T-helper 1 cell treated with Interleukin-12 subunit alpha and Interleukin-12 subunit beta and Interleukin-4 antibody, amounts not matched to agents 30 μg/mL and 1 μg/mL, for 36 hours (primary cell): ENCODE results near the gene PDX1.
A peak's percentile ranks its signal among the peaks of the same experiment; 100 is the strongest.

Source experiments
- H3K27ac Mint-ChIP-seq: one replicate; pipeline ENCODE4 v1.8.0; 2021; ENCODE audit warnings: mild to moderate bottlenecking, mixed read lengths
- H3K27me3 Mint-ChIP-seq: one replicate; pipeline ENCODE4 v1.8.0; 2021; ENCODE audit warnings: low read depth, mixed read lengths
- H3K36me3 Mint-ChIP-seq: one replicate; pipeline ENCODE4 v1.8.0; 2021; ENCODE audit warnings: low read depth, mixed read lengths
- H3K4me1 Mint-ChIP-seq: one replicate; pipeline ENCODE4 v1.8.0; 2021; ENCODE audit warnings: low read depth, mixed read lengths
- H3K4me3 Mint-ChIP-seq: one replicate; pipeline ENCODE4 v1.8.0; 2021; ENCODE audit warnings: mild to moderate bottlenecking, moderate library complexity, mixed read lengths
- H3K9me3 Mint-ChIP-seq: one replicate; pipeline ENCODE4 v1.8.0; 2021; ENCODE audit warnings: mixed read lengths

Gene PDX1

GRCh38 chr13:27919934-27920676, at the start of gene PDX1:
TSS of gene PDX1 (plus strand) at chr13:27920000. CDS start at chr13:27920139, 139 bp downstream.
- Mint-ChIP-seq H3K27me3 (peaks cover 86% of the 10 kb centered on the region), H3K9me3 (no peaks in the 10 kb centered on the region), H3K36me3 (peaks cover 1% of the 10 kb centered on the region), H3K27ac (peak within 1 kb of the TSS; percentile 77), H3K4me3 (peak within 1 kb of the TSS; percentile 54), H3K4me1 (peaks cover 10% of the 10 kb centered on the region)

- Mint-ChIP-seq H3K36me3 (no peaks in the 10 kb centered on the region), H3K4me1 (no peaks in the 10 kb centered on the region), H3K9me3 (no peaks in the 10 kb centered on the region), H3K27ac (no peak overlapping the region), H3K27me3 (peaks cover 28% of the 10 kb centered on the region), H3K4me3 (no peak overlapping the region)
Observed at GRCh38 chr13:27878274-27878673, 41.5 kb upstream of the PDX1 start.

- peaks cover 20% of the 10 kb centered on the region for H3K27me3 Mint-ChIP-seq
- no peaks in the 10 kb centered on the region for H3K4me1 Mint-ChIP-seq
- H3K9me3 Mint-ChIP-seq = no peaks in the 10 kb centered on the region
- H3K36me3 Mint-ChIP-seq = no peaks in the 10 kb centered on the region
- no peak overlapping the region for H3K4me3 Mint-ChIP-seq
- H3K27ac Mint-ChIP-seq = no peak overlapping the region
Observed at GRCh38 chr13:27889471-27889870, 30.3 kb upstream of the PDX1 start.

- no peaks in the 10 kb centered on the region for H3K9me3 Mint-ChIP-seq
- H3K27me3 Mint-ChIP-seq = peaks cover 28% of the 10 kb centered on the region
- H3K4me3 Mint-ChIP-seq = no peak overlapping the region
- no peaks in the 10 kb centered on the region for H3K4me1 Mint-ChIP-seq
- no peak overlapping the region for H3K27ac Mint-ChIP-seq
- no peaks in the 10 kb centered on the region for H3K36me3 Mint-ChIP-seq
Observed at GRCh38 chr13:27896726-27897125, 23.1 kb upstream of the PDX1 start.

- Mint-ChIP-seq H3K4me1 (no peaks in the 10 kb centered on the region), H3K4me3 (no peak overlapping the region), H3K9me3 (no peaks in the 10 kb centered on the region), H3K27me3 (peaks cover 27% of the 10 kb centered on the region), H3K36me3 (no peaks in the 10 kb centered on the region), H3K27ac (no peak overlapping the region)
Observed at GRCh38 chr13:27904719-27905118, 15.1 kb upstream of the PDX1 start.

- H3K27me3 Mint-ChIP-seq = peaks cover 33% of the 10 kb centered on the region
- no peaks in the 10 kb centered on the region for H3K36me3 Mint-ChIP-seq
- H3K9me3 Mint-ChIP-seq = no peaks in the 10 kb centered on the region
- no peak overlapping the region for H3K27ac Mint-ChIP-seq
- no peak overlapping the region for H3K4me3 Mint-ChIP-seq
- no peaks in the 10 kb centered on the region for H3K4me1 Mint-ChIP-seq
Observed at GRCh38 chr13:27905650-27906049, 14.2 kb upstream of the PDX1 start.

- Mint-ChIP-seq H3K36me3 (no peaks in the 10 kb centered on the region), H3K27ac (no peak overlapping the region), H3K9me3 (no peaks in the 10 kb centered on the region), H3K4me1 (no peaks in the 10 kb centered on the region), H3K27me3 (peaks cover 29% of the 10 kb centered on the region), H3K4me3 (no peak overlapping the region)
Observed at GRCh38 chr13:27907121-27907787, 12.5 kb upstream of the PDX1 start.

DNA sequence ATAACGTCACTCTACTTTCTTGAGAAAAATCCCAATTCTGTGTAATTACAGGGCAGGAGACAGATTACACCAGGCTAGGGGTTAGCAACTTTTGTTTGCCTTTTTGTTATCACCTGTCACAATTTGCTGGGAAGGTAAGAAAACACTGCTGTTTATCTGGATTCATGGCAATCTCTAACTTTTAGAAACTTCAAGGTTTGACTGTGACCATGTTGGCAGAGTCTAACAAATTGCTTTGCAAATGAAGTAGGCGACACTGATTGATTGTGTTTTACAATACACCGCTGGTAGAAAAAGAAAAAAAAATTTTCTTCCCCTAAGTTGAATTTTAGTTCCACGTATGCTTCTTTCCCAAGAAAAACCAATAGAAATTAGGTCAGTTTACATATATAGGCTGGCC, 10.4 kb upstream of the PDX1 start:
- Mint-ChIP-seq H3K27me3 (peaks cover 33% of the 10 kb centered on the region), H3K36me3 (no peaks in the 10 kb centered on the region), H3K4me3 (no peak overlapping the region), H3K4me1 (no peaks in the 10 kb centered on the region), H3K27ac (no peak overlapping the region), H3K9me3 (no peaks in the 10 kb centered on the region)

- Mint-ChIP-seq H3K4me3 (no peak overlapping the region), H3K27me3 (peaks cover 47% of the 10 kb centered on the region), H3K27ac (no peak overlapping the region), H3K9me3 (no peaks in the 10 kb centered on the region), H3K36me3 (no peaks in the 10 kb centered on the region), H3K4me1 (no peaks in the 10 kb centered on the region)
Observed at GRCh38 chr13:27911521-27911920, 8.3 kb upstream of the PDX1 start.

DNA sequence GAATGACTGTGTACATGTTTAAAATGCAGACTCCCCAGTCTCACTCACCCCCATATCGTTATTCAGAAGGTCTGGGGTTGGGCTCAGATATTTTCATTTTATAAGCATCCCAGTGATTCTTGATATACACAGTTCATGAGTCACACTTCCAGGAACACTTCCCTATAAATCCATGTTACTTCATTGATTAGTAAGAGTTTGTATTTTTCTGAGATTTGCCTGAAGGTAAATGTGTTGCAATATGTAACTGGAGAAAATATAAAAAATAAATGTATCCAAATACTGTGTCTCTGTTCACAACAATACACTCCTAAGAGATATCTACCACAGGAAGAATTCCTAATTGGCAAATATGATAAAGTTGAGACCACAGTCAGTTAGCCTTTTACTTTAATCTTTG, 6.6 kb upstream of the PDX1 start:
- Mint-ChIP-seq H3K36me3 (peaks cover 1% of the 10 kb centered on the region), H3K4me1 (peaks cover 2% of the 10 kb centered on the region), H3K27me3 (peaks cover 63% of the 10 kb centered on the region), H3K27ac (no peak overlapping the region), H3K4me3 (no peak overlapping the region), H3K9me3 (no peaks in the 10 kb centered on the region)

- Mint-ChIP-seq H3K4me1 (peaks cover 4% of the 10 kb centered on the region), H3K27ac (no peak overlapping the region), H3K36me3 (peaks cover 1% of the 10 kb centered on the region), H3K27me3 (peaks cover 63% of the 10 kb centered on the region), H3K9me3 (no peaks in the 10 kb centered on the region), H3K4me3 (no peak overlapping the region)
Observed at GRCh38 chr13:27915301-27916207, 4.2 kb upstream of the PDX1 start.

DNA sequence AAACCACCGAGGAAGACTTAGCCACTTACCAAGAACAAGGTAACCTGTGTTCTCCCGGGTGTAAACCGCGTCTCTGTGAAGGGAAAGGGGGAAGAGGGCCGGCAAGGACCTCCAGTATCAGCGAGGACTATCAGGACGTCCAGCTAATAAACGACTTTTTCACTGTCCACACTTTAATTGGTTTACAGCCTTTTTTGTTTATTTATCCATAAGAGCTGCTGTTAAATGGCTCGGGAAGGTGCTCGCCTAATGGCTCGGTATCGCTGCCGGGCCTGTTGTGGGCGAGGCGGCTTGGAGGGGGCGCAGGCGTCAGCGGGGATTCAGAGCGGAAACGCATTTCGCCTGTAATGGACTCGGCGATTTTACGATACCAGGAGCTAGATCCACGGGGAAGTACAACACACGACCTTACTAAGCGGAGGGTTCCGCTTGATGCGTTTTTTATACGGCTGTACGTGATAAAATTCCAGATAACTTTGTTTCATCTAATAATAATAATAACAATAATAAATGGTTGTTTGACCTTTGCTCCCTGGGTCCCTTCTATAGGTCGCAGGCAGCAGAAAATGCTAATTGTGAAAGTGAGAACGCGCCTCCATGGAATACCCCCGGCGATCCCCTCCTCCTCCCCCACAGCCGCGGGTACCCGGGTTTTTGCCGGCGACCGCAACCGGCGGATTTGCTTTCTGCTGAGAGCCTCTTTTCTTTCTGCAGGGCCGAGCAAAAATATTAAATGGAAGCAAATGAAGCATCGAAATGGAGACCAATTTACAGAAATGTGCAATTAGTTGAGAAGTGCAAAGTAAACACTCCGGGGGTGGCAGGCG, 2.5 kb upstream of the PDX1 start:
- Mint-ChIP-seq H3K4me3 (peak overlapping the region; percentile 21), H3K27ac (peak overlapping the region; percentile 71), H3K9me3 (no peaks in the 10 kb centered on the region), H3K27me3 (peaks cover 72% of the 10 kb centered on the region), H3K36me3 (peaks cover 1% of the 10 kb centered on the region), H3K4me1 (peaks cover 9% of the 10 kb centered on the region)

- Mint-ChIP-seq H3K27ac (peak overlapping the region; percentile 31), H3K9me3 (no peaks in the 10 kb centered on the region), H3K4me3 (no peak overlapping the region)
Observed at GRCh38 chr13:27918041-27918917, 1.5 kb upstream of the PDX1 start.

More at GRCh38 chr13:27918041-27918917, 1.5 kb upstream of the PDX1 start:
- Mint-ChIP-seq H3K36me3 (peaks cover 1% of the 10 kb centered on the region), H3K27me3 (peaks cover 81% of the 10 kb centered on the region), H3K4me1 (peaks cover 9% of the 10 kb centered on the region)
